NAMALWA (cell line): ENCODE results near the gene OLIG1.

ENCODE experiments used
- DNase-seq: peaks from one replicate; pipeline ENCODE4 v3.0.0-alpha.2; 2015; ENCODE audit warnings: low spot score

Gene OLIG1

GRCh38 chr21:33031152-33031911 lies 38.6 kb upstream of the OLIG1 start:
- DNase-seq = no peak

- DNase-seq = no peak
These were observed 37.4 kb upstream of the OLIG1 start for GRCh38 chr21:33032434-33033047.

GRCh38 chr21:33033094-33033951 lies 36.6 kb upstream of the OLIG1 start:
- no peak for DNase-seq

GRCh38 chr21:33033961-33034413 lies 36.0 kb upstream of the OLIG1 start:
- DNase-seq = no peak

GRCh38 chr21:33035147-33035546 lies 34.8 kb upstream of the OLIG1 start:
- no peak for DNase-seq

GRCh38 chr21:33036430-33037162 lies 33.3 kb upstream of the OLIG1 start:
- no peak for DNase-seq

GRCh38 chr21:33037501-33037900 lies 32.4 kb upstream of the OLIG1 start:
- no peak for DNase-seq

GRCh38 chr21:33039536-33039935 lies 30.4 kb upstream of the OLIG1 start:
- DNase-seq = no peak

GRCh38 chr21:33040215-33040614 lies 29.7 kb upstream of the OLIG1 start:
- no peak for DNase-seq

- DNase-seq = no peak
These were observed 28.0 kb upstream of the OLIG1 start for GRCh38 chr21:33041981-33042380.

GRCh38 chr21:33042812-33043211 lies 27.1 kb upstream of the OLIG1 start:
- DNase-seq = no peak

GRCh38 chr21:33046455-33046854 lies 23.5 kb upstream of the OLIG1 start:
- DNase-seq = no peak

GRCh38 chr21:33047231-33047630 lies 22.7 kb upstream of the OLIG1 start:
- no peak for DNase-seq

- no peak for DNase-seq
These were observed 18.0 kb upstream of the OLIG1 start for GRCh38 chr21:33051925-33052324.

GRCh38 chr21:33053951-33054350 lies 16.0 kb upstream of the OLIG1 start:
- DNase-seq = no peak

GRCh38 chr21:33055991-33056390 lies 13.9 kb upstream of the OLIG1 start:
- DNase-seq = no peak

GRCh38 chr21:33057385-33057940 lies 12.5 kb upstream of the OLIG1 start:
- no peak for DNase-seq

- peak; percentile 29 for DNase-seq
These were observed 11.4 kb upstream of the OLIG1 start for GRCh38 chr21:33058527-33058926.

GRCh38 chr21:33058957-33059356 lies 11.0 kb upstream of the OLIG1 start:
- no peak for DNase-seq

GRCh38 chr21:33059380-33059841 lies 10.5 kb upstream of the OLIG1 start:
- DNase-seq = peak; percentile 35

GRCh38 chr21:33061233-33061632 lies 8.7 kb upstream of the OLIG1 start:
- no peak for DNase-seq
